HCT116 (cell line): ENCODE results near the gene CCZ1. TPM values are rescaled to one million over a fixed set of nuclear protein-coding genes. Genes with fewer than 3 reads are reported as not detected.
"Not testable (repeated sequence)": the region's sequence is repeated elsewhere in the genome, so short reads cannot be mapped to it uniquely, and the experiment has no call there.

ENCODE experiments used
- ATAC-seq: fragments of 200-7000 bp; cut with Tn5 transposase; 2 replicates; pipeline ENCODE4 v1.9.1; 2020; ENCODE audit warnings: mild to moderate bottlenecking, moderate library complexity
- BruUV-seq: library from RNA; stranded (reverse); fragments of 400-500 nt; replicated peaks from 2 replicates; lab custom pipeline; 2021; lab: Mats Ljungman, UMichigan
- CTCF ChIA-PET: fragments of 300-600 bp; sonication (Branson Sonifier 250); formaldehyde crosslinking; loops from one replicate; lab custom pipeline; 2021; ENCODE audit warnings: antibody characterized with exemption; lab: Charles Lee
- POLR2A ChIA-PET: fragments of 300-600, 350-600 bp; sonication (Branson Sonifier 250); formaldehyde crosslinking; loops from one replicate; lab custom pipeline; 2021; ENCODE audit warnings: antibody characterized with exemption; lab: Charles Lee
- RAD21 ChIA-PET, 2 experiments: fragments of 300-600 bp; sonication (Branson Sonifier 250); formaldehyde crosslinking; loops; one replicate each; lab custom pipeline; 2023; ENCODE audit warnings: low total read pairs in 2 of 2; ENCODE audit not compliant: uncharacterized antibody in 2 of 2, unreplicated experiment in 2 of 2, low non-redundant PET in 1 of 2; lab: Charles Lee
- DNase-seq: peaks from one replicate; pipeline ENCODE4 v3.0.0-alpha.2; 2010; ENCODE audit warnings: low read depth, low spot score
- H2AFZ ChIP-seq: fragments of 200-600 bp; shearing (Covaris generic), sonication (generic); 2 replicates; pipeline ENCODE4 v1.6.1; 2017; ENCODE audit warnings: low read depth, mixed run types, mixed read lengths, antibody characterized with exemption, low read length; ENCODE audit not compliant: poor library complexity, severe bottlenecking
- H3K27ac ChIP-seq: 2 replicates; pipeline ENCODE4 v1.5.1; 2012; ENCODE audit warnings: low read depth, low read length
- H3K27me3 ChIP-seq: fragments of 200-600 bp; sonication (generic); 2 replicates; pipeline ENCODE4 v1.6.1; 2016; ENCODE audit warnings: mixed run types, low read length, mixed read lengths; ENCODE audit not compliant: insufficient read depth
- H3K36me3 ChIP-seq, 2 experiments: fragments of 200-500 bp in 1 of 2; fragments of 200-600 bp in 1 of 2; sonication (Bioruptor generic) in 1 of 2; sonication (generic) in 1 of 2; 2 replicates each; pipeline versions ENCODE4 v1.5.1 to v1.6.1; 2014 to 2016; ENCODE audit warnings: low read length in 2 of 2, inconsistent platforms in 1 of 2, mixed read lengths in 1 of 2, mixed run types in 1 of 2; ENCODE audit not compliant: insufficient read depth in 2 of 2, control insufficient read depth in 1 of 2
- H3K4me1 ChIP-seq, 2 experiments: fragments of 200-600 bp in 1 of 2; sonication (generic) in 1 of 2; 2 replicates each; pipeline versions ENCODE4 v1.5.1 to v1.6.1; 2012 to 2017; ENCODE audit warnings: low read length in 2 of 2, inconsistent platforms in 1 of 2, mild to moderate bottlenecking in 1 of 2, mixed read lengths in 1 of 2, mixed run types in 1 of 2, moderate library complexity in 1 of 2; ENCODE audit not compliant: insufficient read depth in 2 of 2, control insufficient read depth in 1 of 2
- H3K4me2 ChIP-seq: fragments of 200-600 bp; sonication (generic); 2 replicates; pipeline ENCODE4 v1.6.1; 2017; ENCODE audit warnings: mixed run types, low read length, mixed read lengths
- H3K4me3 ChIP-seq, 2 experiments: fragments of 200-600 bp in 1 of 2; sonication (generic) in 1 of 2; replicated peaks in 1 of 2; 2 replicates each; pipeline ENCODE4 v1.5.1; 2011 to 2016; ENCODE audit warnings: low read length in 2 of 2, control low read depth in 1 of 2, low read depth in 1 of 2, mild to moderate bottlenecking in 1 of 2, mixed read lengths in 1 of 2, mixed run types in 1 of 2
- H3K79me2 ChIP-seq: fragments of 200-600 bp; sonication (generic); 2 replicates; pipeline ENCODE4 v1.6.1; 2017; ENCODE audit warnings: mild to moderate bottlenecking, mixed run types, low read length, moderate library complexity, mixed read lengths; ENCODE audit not compliant: insufficient read depth
- H3K9ac ChIP-seq: fragments of 200-600 bp; sonication (generic); 2 replicates; pipeline ENCODE4 v1.6.1; 2016; ENCODE audit warnings: low read length, mixed read lengths
- H3K9me2 ChIP-seq: fragments of 200-600 bp; sonication (generic), shearing (Covaris generic); 2 replicates; pipeline ENCODE4 v1.6.1; 2017; ENCODE audit warnings: mixed run types, mild to moderate bottlenecking, moderate library complexity; ENCODE audit not compliant: insufficient read depth
- H3K9me3 ChIP-seq, 2 experiments: fragments of 200-500 bp in 1 of 2; fragments of 200-600 bp in 1 of 2; sonication (Bioruptor generic) in 1 of 2; sonication (generic) in 1 of 2; 2 replicates each; pipeline ENCODE4 v1.6.1; 2014 to 2017; ENCODE audit warnings: low read length in 2 of 2, mixed read lengths in 2 of 2, inconsistent platforms in 1 of 2, low read depth in 1 of 2, mild to moderate bottlenecking in 1 of 2, mixed run types in 1 of 2, moderate library complexity in 1 of 2; ENCODE audit not compliant: control insufficient read depth in 1 of 2, insufficient read depth in 1 of 2
- H4K20me1 ChIP-seq: fragments of 200-600 bp; sonication (generic), shearing (Covaris generic); 2 replicates; pipeline ENCODE4 v1.6.1; 2017; ENCODE audit warnings: mixed run types, mild to moderate bottlenecking, moderate library complexity; ENCODE audit not compliant: insufficient read depth
- ATF3 ChIP-seq: IDR thresholded peaks from 2 replicates; pipeline ENCODE4 v1.6.1; 2012
- CBX3 ChIP-seq: IDR thresholded peaks from 2 replicates; pipeline ENCODE4 v1.6.1; 2012; ENCODE audit warnings: low read depth
- CEBPB ChIP-seq: IDR thresholded peaks from 2 replicates; pipeline ENCODE4 v1.6.1; 2012; ENCODE audit warnings: low read depth
- CTCF ChIP-seq, 3 experiments: fragments of 200-600 bp in 1 of 3; sonication (generic) in 1 of 3; IDR thresholded peaks in 2 of 3; conservative IDR thresholded peaks in 1 of 3; 2 replicates each; pipeline ENCODE4 v1.5.1; 2012 to 2017; ENCODE audit warnings: low read depth in 2 of 3, low read length in 2 of 3, antibody characterized with exemption in 1 of 3, borderline replicate concordance in 1 of 3, control low read depth in 1 of 3, mild to moderate bottlenecking in 1 of 3, mixed read lengths in 1 of 3, mixed run types in 1 of 3, moderate library complexity in 1 of 3; ENCODE audit not compliant: insufficient read depth in 1 of 3
- EGR1 ChIP-seq: IDR thresholded peaks from 2 replicates; pipeline ENCODE4 v1.6.1; 2012; ENCODE audit warnings: low read depth
- ELF1 ChIP-seq: IDR thresholded peaks from 2 replicates; pipeline ENCODE4 v1.6.1; 2012; ENCODE audit warnings: low read depth, borderline replicate concordance
- EZH2 ChIP-seq: fragments of 200-600 bp; sonication (generic); IDR thresholded peaks from 2 replicates; pipeline ENCODE4 v1.6.1; 2017; ENCODE audit warnings: antibody characterized with exemption, mixed run types
- EZH2phosphoT487 ChIP-seq: fragments of 200-600 bp; IDR thresholded peaks from 2 replicates; pipeline ENCODE4 v1.6.1; 2018; ENCODE audit warnings: antibody characterized with exemption, borderline replicate concordance
- MAX ChIP-seq: IDR thresholded peaks from 2 replicates; pipeline ENCODE4 v1.6.1; 2012
- POLR2A ChIP-seq: IDR thresholded peaks from 2 replicates; pipeline ENCODE4 v1.7.0; 2011; ENCODE audit warnings: borderline replicate concordance; ENCODE audit not compliant: insufficient read depth, insufficient read length; ENCODE audit errors: extremely low read depth
- POLR2AphosphoS5 ChIP-seq: IDR thresholded peaks from 2 replicates; pipeline ENCODE4 v1.6.1; 2011; ENCODE audit warnings: mild to moderate bottlenecking, low read depth, low read length, moderate library complexity
- RAD21 ChIP-seq: IDR thresholded peaks from 2 replicates; pipeline ENCODE4 v1.6.1; 2012; ENCODE audit warnings: low read depth, mild to moderate bottlenecking
- SIN3A ChIP-seq: IDR thresholded peaks from 2 replicates; pipeline ENCODE4 v1.6.1; 2012; ENCODE audit warnings: low read depth
- TCF7L2 ChIP-seq: IDR thresholded peaks from 2 replicates; pipeline ENCODE4 v1.7.0; 2011; ENCODE audit warnings: borderline replicate concordance, inconsistent platforms; ENCODE audit not compliant: insufficient read depth, insufficient read length; ENCODE audit errors: extremely low read depth
- YY1 ChIP-seq: IDR thresholded peaks from 2 replicates; pipeline ENCODE4 v1.6.1; 2011; ENCODE audit warnings: low read length, low read depth, moderate library complexity, mild to moderate bottlenecking; ENCODE audit not compliant: insufficient replicate concordance; ENCODE audit errors: extremely low read depth
- ZBTB33 ChIP-seq: IDR thresholded peaks from 2 replicates; pipeline ENCODE4 v1.6.1; 2011; ENCODE audit warnings: mild to moderate bottlenecking, low read length, moderate library complexity; ENCODE audit not compliant: insufficient replicate concordance; ENCODE audit errors: extremely low read depth
- ZNF274 ChIP-seq: fragments of 200-500 bp; sonication (Bioruptor generic); IDR thresholded peaks from 2 replicates; pipeline ENCODE4 v1.6.1; 2014; ENCODE audit warnings: mild to moderate bottlenecking, low read depth, low read length, inconsistent platforms
- intact Hi-C: fragments of 100-400 bp; cut with micrococcal nuclease; formaldehyde crosslinking; loops from 2 replicates; pipeline ENCODE4 v1.10.0; 2022
- total RNA-seq: library from RNA; stranded (reverse); gene quantifications from one replicate; pipeline ENCODE4 v1.2.1, GENCODE V29; 2021; ENCODE audit not compliant: unreplicated experiment

The CCZ1 gene
- total RNA-seq, 1 experiment from 2014 or later: 115 TPM

GRCh38 chr7:5872326-5872725 is 26.2 kb upstream of the CCZ1 start:
- BruUV-seq: no TSS peak
- Histone ChIP-seq H3K9me3 (no peaks in the 10 kb centered on the region), H3K4me3 (no peak overlapping the region), H3K4me1 (no peaks in the 10 kb centered on the region; a peak in 1 of 4 replicates), H3K9me2 (no peaks in the 10 kb centered on the region), H3K79me2 (no peaks in the 10 kb centered on the region), H4K20me1 (no peaks in the 10 kb centered on the region), H3K4me2 (no peak overlapping the region), H3K27ac (no peak overlapping the region), H2AFZ (no peak overlapping the region), H3K36me3 (no peaks in the 10 kb centered on the region), H3K9ac (no peak overlapping the region), H3K27me3 (no peaks in the 10 kb centered on the region)
- TF ChIP-seq YY1: no peak
- TF ChIP-seq CBX3: no peak
- TF ChIP-seq MAX: no peak
- no peak for TF ChIP-seq CEBPB
- TF ChIP-seq POLR2AphosphoS5: no peak
- no peak for TF ChIP-seq ZNF274
- no peak for TF ChIP-seq CTCF (IDR thresholded peaks at IDR 0.05 in 2 of 3, conservative IDR thresholded peaks at IDR 0.05 in 1 of 3; ENCODE audit: borderline replicate concordance in 1 of 3, insufficient read depth in 1 of 3, low read depth in 2 of 3, low read length in 2 of 3)
- no peak for TF ChIP-seq EZH2
- no peak for TF ChIP-seq SIN3A
- no peak for TF ChIP-seq RAD21
- TF ChIP-seq ZBTB33: no peak
- no peak for TF ChIP-seq ELF1
- TF ChIP-seq TCF7L2: no peak
- TF ChIP-seq POLR2A: no peak
- no peak for TF ChIP-seq ATF3
- TF ChIP-seq EGR1: no peak
- TF ChIP-seq EZH2phosphoT487: no peak
- ATAC-seq (no peak), DNase-seq (no peak)
- intact Hi-C loops: no loop called here
- POLR2A ChIA-PET: no interaction called here
- RAD21 ChIA-PET: no interaction called here
- CTCF ChIA-PET: no interaction called here

GRCh38 chr7:5879591-5879990 is 18.9 kb upstream of the CCZ1 start:
- H3K4me2 ChIP-seq, intact Hi-C loops, CTCF ChIA-PET, H3K9me3 ChIP-seq, H3K9ac ChIP-seq, DNase-seq, BruUV-seq, H3K9me2 ChIP-seq, H3K36me3 ChIP-seq, H3K27me3 ChIP-seq, H4K20me1 ChIP-seq, POLR2A ChIA-PET, H3K4me3 ChIP-seq, H3K4me1 ChIP-seq, RAD21 ChIA-PET, H3K79me2 ChIP-seq, ATAC-seq, H2AFZ ChIP-seq, H3K27ac ChIP-seq: not testable (repeated sequence)
